Stomach (tissue), 9 donors: ENCODE measurements around the gene DMC1. TPM values are rescaled to one million over a fixed set of nuclear protein-coding genes. Genes with fewer than 3 reads are reported as not detected.
"Not testable (repeated sequence)": the region's sequence is repeated elsewhere in the genome, so short reads cannot be mapped to it uniquely, and the experiment has no call there.

Experiments
- DNase-seq, 2 donors: peaks; one replicate each; pipeline versions ENCODE4 v3.0.0 to v3.0.0-alpha.2; 2013 to 2019
- H3K27ac ChIP-seq, 5 donors: fragments of 200-600 bp in 4 of 5; sonication (generic) in 4 of 5; one replicate each; pipeline ENCODE4 v1.5.1; 2013 to 2019; ENCODE audit warnings: mild to moderate bottlenecking in 1 of 5, moderate library complexity in 1 of 5
- H3K27me3 ChIP-seq, 3 donors: fragments of 200-600 bp; sonication (generic); one replicate each; pipeline ENCODE4 v1.5.1; 2017 to 2019; ENCODE audit warnings: mixed run types in 1 of 3
- H3K36me3 ChIP-seq, 4 donors: fragments of 200-600 bp; sonication (generic); 1 replicate in 3 of 4; 2 replicates in 1 of 4; pipeline ENCODE4 v1.5.1; 2016 to 2019
- H3K4me1 ChIP-seq, 4 donors: fragments of 200-600 bp; sonication (generic); one replicate each; pipeline ENCODE4 v1.5.1; 2016 to 2019
- H3K4me3 ChIP-seq, 4 donors: fragments of 200-600 bp; sonication (generic) in 3 of 4; one replicate each; pipeline ENCODE4 v1.5.1; 2016 to 2019; ENCODE audit warnings: mild to moderate bottlenecking in 1 of 4
- H3K9me3 ChIP-seq, 4 donors: fragments of 200-600 bp; sonication (generic); one replicate each; pipeline ENCODE4 v1.5.1; 2016 to 2019
- EP300 ChIP-seq: sonication (generic); formaldehyde crosslinking; IDR thresholded peaks from one replicate; pipeline ENCODE4 v1.6.1; 2017; ENCODE audit warnings: antibody characterized with exemption
- POLR2A ChIP-seq, 4 donors: fragments of 450-650 bp; IDR thresholded peaks; one replicate each; pipeline ENCODE4 v1.6.1; 2016; ENCODE audit warnings: antibody characterized with exemption in 4 of 4, control low read depth in 2 of 4, mild to moderate bottlenecking in 1 of 4, moderate library complexity in 1 of 4
- POLR2AphosphoS5 ChIP-seq, 3 donors: sonication (generic); formaldehyde crosslinking; IDR thresholded peaks; one replicate each; pipeline ENCODE4 v1.6.1; 2016; ENCODE audit warnings: antibody characterized with exemption in 3 of 3
- WGBS, 5 donors: extraction: QIAGEN DNeasy Blood & Tissue Kit in 3 of 5; methylation state at CpG; one replicate each; pipeline versions ENCODE4 v1.1.5 to v1.1.7; 2013 to 2018; 5-methylcytosine and 5-hydroxymethylcytosine counted together
- intact Hi-C: fragments of 100-400 bp; cut with DNase I; formaldehyde crosslinking; loops from one replicate; pipeline ENCODE4 v1.15.1; 2023; ENCODE audit warnings: low total_unique reads
- polyA plus RNA-seq, 3 donors: library from polyadenylated mRNA; stranded (reverse); fragments of 200-250 nt; gene quantifications; one replicate each; pipeline ENCODE4 v1.2.3, GENCODE V29; 2013
- total RNA-seq, 5 donors: library from RNA; depleted of rRNA; stranded (reverse); fragments of >200 nt; gene quantifications; one replicate each; pipeline versions ENCODE4 v1.1.0 to v1.2.3, GENCODE V29; 2014 to 2016
- TF ChIP-seq, protein P1 (sequence below), 7 experiments: fragments of 450-650 bp in 4 of 7; fragments of 200-600 bp in 3 of 7; sonication (generic) in 3 of 7; IDR thresholded peaks; one replicate each; pipeline ENCODE4 v1.5.1; 2016 to 2019; ENCODE audit warnings: antibody characterized with exemption in 7 of 7, control low read depth in 2 of 7, mild to moderate bottlenecking in 1 of 7
- donor health status: healthy with polysubstance abuse.
- donor health status: Bipolar disorder and iron deficiency.
- donor health status: healthy.

The DMC1 gene
- total and polyA plus RNA-seq, 8 donors, result 0.37 to 10.1 (median 0.45) TPM; not detected in 4

DNA sequence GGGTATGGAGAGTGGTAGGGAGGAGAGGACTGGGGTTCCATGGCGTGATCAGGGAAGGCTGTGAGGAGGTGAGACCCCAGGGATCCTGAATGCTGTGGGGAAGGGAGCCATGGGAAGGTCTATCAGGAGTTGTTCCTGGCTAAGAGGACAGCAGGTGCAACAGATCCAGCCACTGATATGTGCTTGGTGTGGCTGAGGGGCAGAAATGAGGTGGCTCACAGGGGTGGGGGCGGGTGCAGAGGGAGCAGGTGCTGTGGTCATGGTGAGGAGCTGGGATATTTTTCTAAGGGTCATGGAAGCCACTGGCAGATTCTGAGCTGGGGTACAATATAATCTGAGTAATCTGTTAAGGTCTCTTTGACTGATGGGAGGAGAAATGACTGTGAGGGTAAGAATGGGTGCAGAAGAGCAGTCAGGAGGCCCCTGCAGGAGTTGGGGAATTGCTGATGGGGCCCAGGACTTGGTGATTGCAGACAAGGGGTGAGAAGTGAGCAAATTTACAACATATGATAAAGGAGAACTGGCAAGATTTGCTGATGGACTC is 31.3 kb upstream of the DMC1 start:
- no peak for TF ChIP-seq POLR2AphosphoS5 (IDR thresholded peaks at IDR 0.05)
- no peak for TF ChIP-seq EP300
- TF ChIP-seq, protein P1, sequence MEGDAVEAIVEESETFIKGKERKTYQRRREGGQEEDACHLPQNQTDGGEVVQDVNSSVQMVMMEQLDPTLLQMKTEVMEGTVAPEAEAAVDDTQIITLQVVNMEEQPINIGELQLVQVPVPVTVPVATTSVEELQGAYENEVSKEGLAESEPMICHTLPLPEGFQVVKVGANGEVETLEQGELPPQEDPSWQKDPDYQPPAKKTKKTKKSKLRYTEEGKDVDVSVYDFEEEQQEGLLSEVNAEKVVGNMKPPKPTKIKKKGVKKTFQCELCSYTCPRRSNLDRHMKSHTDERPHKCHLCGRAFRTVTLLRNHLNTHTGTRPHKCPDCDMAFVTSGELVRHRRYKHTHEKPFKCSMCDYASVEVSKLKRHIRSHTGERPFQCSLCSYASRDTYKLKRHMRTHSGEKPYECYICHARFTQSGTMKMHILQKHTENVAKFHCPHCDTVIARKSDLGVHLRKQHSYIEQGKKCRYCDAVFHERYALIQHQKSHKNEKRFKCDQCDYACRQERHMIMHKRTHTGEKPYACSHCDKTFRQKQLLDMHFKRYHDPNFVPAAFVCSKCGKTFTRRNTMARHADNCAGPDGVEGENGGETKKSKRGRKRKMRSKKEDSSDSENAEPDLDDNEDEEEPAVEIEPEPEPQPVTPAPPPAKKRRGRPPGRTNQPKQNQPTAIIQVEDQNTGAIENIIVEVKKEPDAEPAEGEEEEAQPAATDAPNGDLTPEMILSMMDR (IDR thresholded peaks at IDR 0.05), result no peak
- TF ChIP-seq POLR2A (IDR thresholded peaks at IDR 0.05), result no peak
- no peaks in the 10 kb centered on the region for H3K27me3 ChIP-seq
- no peak overlapping the region for H3K4me3 ChIP-seq
- H3K9me3 ChIP-seq, result no peaks in the 10 kb centered on the region
- peaks cover 0 to 1% (median 0%) of the 10 kb centered on the region in 4 donors for H3K4me1 ChIP-seq
- no peak overlapping the region for H3K27ac ChIP-seq
- H3K36me3 ChIP-seq, result peaks cover 0 to 5% (median 2%) of the 10 kb centered on the region in 4 donors
- DNase-seq, result no peak
- intact Hi-C loops, result no loop called here
- WGBS, 5 donors, result 76 to 86% (median 79%) methylated on average over 1 to 2 of the region's 2 CpGs

- Histone ChIP-seq H3K27me3 (no peaks in the 10 kb centered on the region), H3K4me3 (no peak overlapping the region), H3K27ac (no peak overlapping the region), H3K9me3 (no peaks in the 10 kb centered on the region), H3K4me1 (no peaks in the 10 kb centered on the region), H3K36me3 (peaks cover 0 to 5% (median 2%) of the 10 kb centered on the region in 4 donors)
- TF ChIP-seq, protein P1 (IDR thresholded peaks at IDR 0.05), result no peak
- TF ChIP-seq EP300 (no peak), POLR2AphosphoS5 (IDR thresholded peaks at IDR 0.05) (no peak), POLR2A (IDR thresholded peaks at IDR 0.05) (no peak)
- intact Hi-C loops, result no loop called here
- 92 to 97% (median 95%) methylated on average over 10 of the region's 10 CpGs for WGBS, 5 donors
- DNase-seq, result no peak
These were observed 29.5 kb upstream of the DMC1 start for GRCh38 chr22:38599466-38599865.

DNA sequence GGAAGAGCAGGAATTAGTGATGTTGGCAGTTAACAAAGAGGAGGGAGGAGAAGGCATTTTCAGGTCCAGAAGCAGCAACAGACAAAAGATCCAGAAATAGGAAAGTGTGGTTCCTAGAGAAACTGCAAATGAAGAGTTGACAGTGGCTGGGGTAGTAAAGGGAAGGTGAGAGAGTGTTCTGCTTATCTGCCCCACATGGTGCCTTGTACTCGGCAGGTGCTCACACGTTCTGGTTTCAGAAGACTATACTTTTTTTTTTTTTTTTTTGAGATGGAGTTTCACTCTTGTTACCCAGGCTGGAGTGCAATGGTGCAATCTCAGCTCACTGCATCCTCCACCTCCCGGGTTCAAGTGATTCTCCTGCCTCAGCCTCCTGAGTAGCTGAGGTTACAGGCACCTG is 12.9 kb upstream of the DMC1 start:
- H3K4me1 ChIP-seq, H3K36me3 ChIP-seq, H3K4me3 ChIP-seq, H3K27me3 ChIP-seq, DNase-seq, H3K9me3 ChIP-seq, H3K27ac ChIP-seq, intact Hi-C loops: not testable (repeated sequence)
- WGBS, 5 donors, result 70 to 80% (median 74%) methylated on average over 3 of the region's 3 CpGs

DNA sequence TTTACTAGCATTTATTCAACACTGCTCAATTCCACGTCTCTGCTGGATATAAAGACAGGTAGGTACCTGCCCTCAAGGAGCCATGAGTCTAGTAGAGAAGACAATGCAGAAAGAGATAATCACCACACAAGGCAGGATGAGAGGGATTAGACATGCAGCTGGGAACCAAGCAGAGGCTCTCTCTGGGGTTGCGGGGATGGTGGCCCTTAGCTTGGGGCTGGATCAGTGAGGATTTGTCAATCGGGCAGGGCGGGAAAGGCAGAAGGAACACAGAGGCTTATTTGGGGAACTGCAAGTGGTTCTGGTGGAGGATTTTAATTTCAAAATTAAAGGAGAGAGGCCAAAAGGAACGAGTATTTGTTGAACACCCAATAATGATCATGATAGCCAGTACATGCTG is 8.5 kb upstream of the DMC1 start:
- no peak overlapping the region for H3K27ac ChIP-seq

DNA sequence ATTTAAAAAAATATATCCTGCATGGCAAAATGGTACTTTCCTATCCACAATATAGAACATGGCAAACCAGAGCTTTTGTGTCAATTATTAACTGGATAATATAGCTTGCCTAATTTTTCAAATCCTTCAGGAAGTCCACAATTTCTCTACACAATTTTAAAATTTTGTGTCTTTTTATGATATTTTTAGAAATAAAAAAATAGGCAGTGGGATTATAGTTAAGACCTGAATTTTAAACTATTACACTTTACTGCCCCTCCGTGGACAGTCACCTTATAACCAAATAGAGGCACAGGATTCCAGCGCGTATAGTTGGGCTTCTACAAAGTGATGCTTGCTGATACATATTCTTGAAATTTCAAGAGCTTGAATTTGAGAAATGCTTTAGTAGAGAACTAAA is 2.1 kb upstream of the DMC1 start:
- no peak overlapping the region for H3K4me3 ChIP-seq
- H3K9me3 ChIP-seq, result no peaks in the 10 kb centered on the region
- peak in 1 of 2 donors; percentile 78 for DNase-seq
- intact Hi-C loops, result no loop called here
- 4 to 13% (median 7%) methylated on average over 3 of the region's 3 CpGs for WGBS, 5 donors
- no peak overlapping the region for H3K27ac ChIP-seq
- peaks cover 5 to 21% (median 18%) of the 10 kb centered on the region in 4 donors for H3K4me1 ChIP-seq
- no peaks in the 10 kb centered on the region for H3K36me3 ChIP-seq
- H3K27me3 ChIP-seq, result no peaks in the 10 kb centered on the region
- TF ChIP-seq, protein P1 (IDR thresholded peaks at IDR 0.05), result peak in 4 of 7 experiments; percentile 20 to 46 (median 32)
- no peak for TF ChIP-seq EP300

More for the DNA sequence above, 8.5 kb upstream of the DMC1 start:
- no peak for DNase-seq
- WGBS, 5 donors, result 62 to 80% (median 72%) methylated on average over 5 of the region's 5 CpGs
- intact Hi-C loops, result no loop called here
- Histone ChIP-seq H3K4me1 (no peaks in the 10 kb centered on the region), H3K36me3 (no peaks in the 10 kb centered on the region), H3K4me3 (no peak overlapping the region), H3K27me3 (no peaks in the 10 kb centered on the region), H3K9me3 (no peaks in the 10 kb centered on the region)
- TF ChIP-seq POLR2AphosphoS5 (IDR thresholded peaks at IDR 0.05), result no peak
- no peak for TF ChIP-seq POLR2A (IDR thresholded peaks at IDR 0.05)
- TF ChIP-seq, protein P1 (IDR thresholded peaks at IDR 0.05), result no peak
- TF ChIP-seq EP300, result no peak
